ACHN (cell line): ENCODE measurements around the gene OTOR.
A peak's percentile ranks its signal among the peaks of the same experiment; 100 is the strongest.

Source experiments
- DNase-seq: peaks from one replicate; pipeline ENCODE4 v3.0.0-alpha.2; 2015
- in situ Hi-C: cut with HindIII; loops from 2 replicates; pipeline ENCODE4 v1.10.0; 2017; ENCODE audit warnings: low sequenced_read_pairs, low pct_ligation_motif_present, low pct_unique_long_range_greater_than_20kb

The OTOR gene, protein sequence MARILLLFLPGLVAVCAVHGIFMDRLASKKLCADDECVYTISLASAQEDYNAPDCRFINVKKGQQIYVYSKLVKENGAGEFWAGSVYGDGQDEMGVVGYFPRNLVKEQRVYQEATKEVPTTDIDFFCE

GRCh38 chr20:16748308-16748900 is at the start of gene OTOR:
Gene OTOR, plus strand, starts transcription at chr20:16748358. Its CDS starts 44 bp downstream, at chr20:16748402.
- DNase-seq: no peak
- in situ Hi-C loops: no loop called here

DNA sequence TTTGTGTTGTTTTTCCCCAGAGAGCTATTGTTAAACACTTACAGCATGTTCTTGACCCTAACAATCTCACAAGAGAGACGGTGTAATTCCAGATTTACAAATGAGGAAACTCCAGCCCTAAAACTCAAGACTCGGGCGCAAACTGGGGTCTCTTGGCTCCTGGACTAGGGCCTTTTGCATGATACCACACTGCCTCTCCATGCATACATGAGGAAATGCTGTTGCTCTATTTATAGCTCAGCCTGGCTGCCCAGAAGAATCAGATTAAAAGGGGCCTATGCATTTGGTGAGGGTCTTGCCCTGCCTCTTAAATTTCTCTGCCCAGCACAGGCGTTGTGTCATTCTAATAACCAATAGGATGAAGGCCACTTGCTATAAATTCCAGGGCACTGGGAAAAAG is 48.9 kb upstream of the OTOR start:
- in situ Hi-C loops: no loop called here
- no peak for DNase-seq

DNA sequence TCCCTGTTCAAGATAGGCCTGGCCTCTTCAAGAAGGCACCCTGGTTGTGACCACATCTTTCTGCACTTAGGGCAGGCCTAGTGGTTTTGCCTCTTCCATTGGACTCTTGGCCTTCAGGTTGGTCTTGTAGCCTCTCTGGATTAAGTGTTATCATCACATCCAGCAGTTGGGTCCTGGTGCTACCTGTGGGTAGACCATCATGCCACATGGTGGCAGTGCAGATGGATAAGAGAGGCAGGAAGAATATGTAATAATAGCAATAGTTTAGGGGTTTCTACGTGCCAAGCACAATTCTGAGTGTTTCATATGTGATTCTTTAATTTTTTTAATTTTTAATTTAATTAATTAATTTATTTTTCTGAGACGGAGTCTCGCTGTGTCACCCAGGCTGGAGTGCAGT is 46.9 kb upstream of the OTOR start:
- in situ Hi-C loops: no loop called here
- no peak for DNase-seq

DNA sequence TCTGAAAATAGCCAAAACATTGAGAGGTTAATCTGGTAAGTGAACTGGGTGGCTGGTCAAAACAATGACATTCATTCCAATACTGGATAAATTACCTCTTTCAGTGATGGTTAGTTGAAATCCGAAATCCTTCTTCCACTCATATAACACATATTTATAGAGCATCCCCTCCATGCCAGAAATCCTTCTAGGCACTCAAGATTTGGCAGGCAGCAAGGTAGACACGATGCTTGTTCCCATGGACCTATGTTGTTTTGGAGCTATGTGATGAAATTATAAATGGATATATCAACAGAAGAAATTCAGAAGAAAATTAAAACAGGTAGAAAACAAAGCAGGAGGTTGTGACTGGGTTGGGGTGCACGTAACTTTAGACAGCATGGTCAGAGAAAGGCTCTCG is 44.6 kb upstream of the OTOR start:
- no peak for DNase-seq
- in situ Hi-C loops: no loop called here

- no peak for DNase-seq
- in situ Hi-C loops: no loop called here
These were observed 40.5 kb upstream of the OTOR start for GRCh38 chr20:16707674-16708073.

DNA sequence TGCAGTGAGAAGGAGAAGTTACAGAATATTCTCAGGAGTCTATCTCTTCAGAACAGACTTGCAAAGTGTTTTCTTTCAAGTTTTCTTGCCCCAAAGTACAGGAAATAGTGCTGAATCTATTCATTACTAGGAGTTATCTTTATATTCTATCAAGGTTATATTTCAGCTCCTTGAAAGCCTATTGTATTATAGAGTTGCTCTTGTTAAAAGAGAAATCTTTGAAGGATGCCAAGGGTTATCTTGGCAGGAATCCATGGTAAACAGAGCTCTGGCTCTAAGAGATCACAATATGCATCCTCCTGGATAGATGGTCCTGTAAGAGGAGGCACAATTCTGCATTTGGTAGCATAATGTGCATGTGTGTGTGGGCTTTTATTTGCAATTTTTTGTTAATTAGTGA is 39.6 kb upstream of the OTOR start:
- DNase-seq: no peak
- in situ Hi-C loops: no loop called here

GRCh38 chr20:16709017-16709416 is 39.1 kb upstream of the OTOR start:
- DNase-seq: no peak
- in situ Hi-C loops: no loop called here

DNA sequence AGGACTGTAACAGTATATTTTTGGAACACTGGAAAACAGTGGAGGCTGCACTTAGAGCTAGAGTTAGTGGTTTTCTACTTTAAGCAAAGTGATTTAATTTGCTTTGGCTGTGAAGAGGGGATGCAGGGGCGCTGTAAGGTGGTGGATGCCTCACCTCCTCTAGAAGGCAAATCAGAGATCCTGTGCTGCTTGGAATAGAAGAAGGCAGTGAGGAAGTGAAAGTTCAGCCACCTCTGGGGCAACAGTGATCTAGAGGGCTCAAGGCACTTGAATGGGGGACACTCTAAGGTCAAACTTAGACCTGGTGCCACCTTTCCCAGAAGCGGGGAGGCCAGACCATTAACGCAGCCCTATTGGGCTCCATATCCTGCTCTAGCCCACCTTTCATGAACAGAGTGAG is 37.4 kb upstream of the OTOR start:
- in situ Hi-C loops: no loop called here
- no peak for DNase-seq

DNA sequence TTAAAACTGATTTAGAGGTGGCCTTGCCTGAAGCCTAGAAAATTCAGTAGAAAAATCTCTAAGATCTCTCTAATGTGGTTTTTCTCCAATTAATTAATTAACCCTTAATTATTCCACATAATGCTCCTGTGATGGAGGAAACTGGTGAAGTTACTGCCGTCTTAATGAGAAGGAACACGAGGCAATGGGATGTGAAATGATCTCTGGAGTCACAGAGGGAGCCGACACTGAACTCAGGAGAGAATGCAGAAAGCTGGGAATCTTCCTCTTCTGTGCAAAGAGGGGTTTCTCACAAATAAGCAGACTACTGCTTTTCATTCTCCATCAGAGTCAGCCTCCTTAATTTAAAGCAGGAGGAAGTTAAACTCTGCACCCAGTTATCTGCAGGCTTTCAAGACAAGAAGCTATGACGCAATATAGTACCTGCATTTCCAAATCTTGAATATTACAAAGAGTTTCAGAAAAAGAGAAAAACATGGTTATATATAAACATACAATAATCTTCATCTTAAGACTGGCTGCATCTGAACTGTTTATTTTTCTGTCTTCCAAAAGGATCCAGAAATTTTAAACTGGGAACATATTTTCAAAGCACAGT is 36.4 kb upstream of the OTOR start:
- in situ Hi-C loops: no loop called here
- DNase-seq: no peak

- DNase-seq: no peak
- in situ Hi-C loops: no loop called here
These were observed 35.6 kb upstream of the OTOR start for GRCh38 chr20:16712511-16712947.

GRCh38 chr20:16713066-16713465 is 35.1 kb upstream of the OTOR start:
- no peak for DNase-seq

GRCh38 chr20:16714242-16714641 is 33.9 kb upstream of the OTOR start:
- in situ Hi-C loops: no loop called here
- no peak for DNase-seq

More at GRCh38 chr20:16713066-16713465, 35.1 kb upstream of the OTOR start:
- in situ Hi-C loops: no loop called here

GRCh38 chr20:16714751-16715150 is 33.4 kb upstream of the OTOR start:
- in situ Hi-C loops: no loop called here
- no peak for DNase-seq

DNA sequence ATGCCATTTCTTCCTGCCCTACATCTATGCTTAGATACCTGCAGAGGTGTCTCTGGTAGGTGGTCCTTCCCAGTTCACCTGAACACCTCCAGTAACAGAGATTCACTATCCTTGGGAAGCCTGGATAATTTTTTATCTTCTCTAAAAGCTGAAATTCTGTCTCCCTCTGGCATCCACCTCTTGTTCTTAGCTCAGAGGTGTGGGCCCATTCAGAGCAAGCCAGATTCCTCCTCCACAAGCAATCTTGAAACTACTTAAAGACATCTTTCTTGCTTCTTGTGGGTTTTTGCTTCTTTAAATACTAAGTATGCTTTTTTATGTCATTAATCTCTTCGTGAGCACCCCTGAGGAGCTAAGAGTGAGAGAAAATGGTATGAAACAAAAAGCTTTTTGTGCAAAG is 28.7 kb upstream of the OTOR start:
- in situ Hi-C loops: no loop called here
- no peak for DNase-seq

DNA sequence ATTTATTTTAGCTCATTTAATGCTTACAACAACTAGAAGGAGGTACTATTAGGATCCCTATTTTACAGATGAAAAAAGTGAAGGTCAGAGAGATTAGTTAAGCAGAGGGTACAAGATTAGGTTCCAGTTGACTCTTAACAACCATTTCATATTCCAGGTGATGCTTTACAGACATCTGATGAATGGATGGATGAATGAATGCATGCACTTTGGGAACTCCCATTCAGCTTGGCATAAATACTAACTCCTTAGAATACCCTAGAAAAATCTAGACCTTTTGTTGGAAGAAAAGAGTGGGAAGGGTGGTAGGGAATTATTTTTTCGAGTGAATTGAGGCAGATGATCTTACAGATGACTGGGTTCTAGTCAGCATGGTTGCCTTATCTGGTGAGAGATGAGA is 19.1 kb upstream of the OTOR start:
- no peak for DNase-seq
- in situ Hi-C loops: no loop called here

- in situ Hi-C loops: no loop called here
- peak; percentile 91 for DNase-seq
These were observed 18.3 kb upstream of the OTOR start, which contains the start of gene SNRPB2 for GRCh38 chr20:16729565-16730460. Gene SNRPB2, plus strand, starts transcription at chr20:16730026. Its CDS starts 1,677 bp downstream, at chr20:16731703.

DNA sequence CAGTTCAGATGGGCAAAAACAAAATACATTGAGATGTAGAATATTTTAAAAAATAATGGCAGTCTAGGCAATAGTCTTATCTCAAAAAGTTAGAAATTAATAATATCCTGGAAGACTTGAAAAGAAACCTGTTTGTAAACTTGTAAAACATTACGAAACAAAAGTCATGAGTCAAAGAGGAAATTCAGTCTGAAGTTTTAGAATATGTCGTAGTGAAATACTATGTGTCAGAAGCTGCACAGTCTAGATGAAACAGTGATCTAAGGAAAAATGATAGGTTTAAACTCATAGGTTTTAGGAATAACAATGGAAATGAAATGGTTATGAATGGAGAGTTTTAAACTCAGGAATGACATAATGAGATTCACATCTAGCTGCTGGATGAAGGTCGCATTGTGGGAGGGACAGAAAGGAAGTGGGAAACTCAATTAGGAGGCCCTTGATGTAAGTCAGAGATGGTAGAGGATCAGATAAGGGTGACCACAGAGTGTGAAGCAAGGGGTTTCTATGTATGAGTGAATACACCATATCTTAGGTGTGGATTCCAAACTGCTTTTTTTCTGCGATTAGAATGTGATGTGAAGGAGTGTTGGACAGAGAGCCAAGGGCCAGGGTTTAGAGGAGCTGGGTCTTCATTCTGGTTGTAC is 15.5 kb upstream of the OTOR start:
- no peak for DNase-seq
- in situ Hi-C loops: no loop called here

DNA sequence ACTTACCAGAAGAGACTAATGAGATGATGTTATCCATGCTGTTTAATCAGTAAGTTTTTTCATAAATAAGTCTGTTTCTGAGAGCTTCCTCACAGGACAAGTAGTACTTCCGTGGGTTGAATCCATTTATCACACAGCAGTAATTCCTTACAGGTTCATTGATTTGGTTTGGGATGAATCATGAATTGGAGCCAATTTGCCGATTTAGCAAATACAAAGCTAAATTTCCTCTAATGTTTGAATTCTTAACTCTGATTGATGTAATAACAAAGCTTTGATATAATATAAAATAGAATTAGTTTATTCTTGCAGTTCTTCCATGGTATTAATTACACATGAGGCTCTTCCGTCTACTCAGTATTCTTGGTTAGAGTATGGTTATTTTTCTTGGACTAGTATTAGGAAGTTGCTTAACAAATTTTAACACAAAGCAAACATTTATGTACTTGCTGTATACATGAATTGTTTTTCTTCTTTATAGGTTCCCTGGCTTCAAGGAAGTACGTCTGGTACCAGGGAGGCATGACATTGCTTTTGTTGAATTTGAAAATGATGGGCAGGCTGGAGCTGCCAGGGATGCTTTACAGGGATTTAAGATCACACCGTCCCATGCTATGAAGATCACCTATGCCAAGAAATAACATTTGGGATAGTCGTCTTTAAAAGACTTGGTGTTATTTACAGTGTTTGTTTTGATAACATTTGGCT is 7.6 kb upstream of the OTOR start:
- no peak for DNase-seq
- in situ Hi-C loops: no loop called here
